Right lobe of liver (tissue), 6 donors: Measurements from ENCODE around the gene C1orf232. TPM values are rescaled to one million over a fixed set of nuclear protein-coding genes. Genes with fewer than 3 reads are reported as not detected.

Experiments used
- ATAC-seq, 4 donors: fragments of 200-7000 bp; cut with Tn5 transposase; one replicate each; pipeline ENCODE4 v1.9.1; 2020; ENCODE audit warnings: mild to moderate bottlenecking in 4 of 4, moderate library complexity in 4 of 4
- DNase-seq, 3 donors: peaks; one replicate each; pipeline ENCODE4 v3.0.0-alpha.2; 2020
- H3K27ac ChIP-seq, 3 donors: fragments of 200-600 bp; one replicate each; pipeline ENCODE4 v1.8.0; 2022
- H3K27me3 ChIP-seq, 2 donors: fragments of 200-600 bp; one replicate each; pipeline ENCODE4 v1.8.0; 2022
- H3K36me3 ChIP-seq, 4 donors: fragments of 200-600 bp; sonication (generic) in 1 of 4; one replicate each; pipeline versions ENCODE4 v1.5.1 to v1.8.0; 2017 to 2022; ENCODE audit warnings: control low read depth in 1 of 4
- H3K4me1 ChIP-seq, 4 donors: fragments of 200-600 bp; sonication (generic) in 1 of 4; one replicate each; pipeline versions ENCODE4 v1.5.1 to v1.8.0; 2017 to 2022; ENCODE audit warnings: control low read depth in 1 of 4
- H3K4me3 ChIP-seq, 3 donors: fragments of 200-600 bp; one replicate each; pipeline ENCODE4 v1.8.0; 2022
- H3K9me3 ChIP-seq, 4 donors: fragments of 200-600 bp; sonication (generic) in 1 of 4; one replicate each; pipeline versions ENCODE4 v1.5.1 to v1.8.0; 2017 to 2022; ENCODE audit warnings: control low read depth in 1 of 4
- CTCF ChIP-seq, 4 donors: fragments of 200-600 bp in 3 of 4; fragments of 450-650 bp in 1 of 4; IDR thresholded peaks; one replicate each; pipeline versions ENCODE4 v1.5.1 to v1.8.0; 2016 to 2022; ENCODE audit warnings: antibody characterized with exemption in 4 of 4, mild to moderate bottlenecking in 2 of 4
- POLR2A ChIP-seq: fragments of 450-650 bp; IDR thresholded peaks from one replicate; pipeline ENCODE4 v1.6.1; 2017; ENCODE audit warnings: antibody characterized with exemption, mild to moderate bottlenecking
- WGBS: methylation state at CpG from one replicate; pipeline ENCODE4 v1.1.6; 2018; ENCODE audit warnings: low coverage, low lambda C conversion rate; ENCODE audit not compliant: insufficient coverage; ENCODE audit errors: missing lambda C conversion rate; 5-methylcytosine and 5-hydroxymethylcytosine counted together
- intact Hi-C, 2 donors: fragments of 100-400 bp; cut with DNase I; formaldehyde crosslinking; loops; one replicate each; pipeline versions ENCODE4 v1.11.2 to v1.14.1; 2022
- long read RNA-seq: library from polyadenylated mRNA; unstranded; transcript quantifications from one replicate; pipeline ENCODE4 v2.0.0, GENCODE V29; 2019
- total RNA-seq, 6 experiments: library from RNA; depleted of rRNA in 2 of 6; stranded (reverse); fragments of >200 nt in 2 of 6; fragmentation: NEBNext Ultra II Directional in 3 of 6; extraction: Animal tissue kit (Norgen Biotek cat#: 25700) in 3 of 6; gene quantifications; one replicate each; pipeline versions ENCODE4 v1.1.0 to v1.2.4, GENCODE V29; 2016 to 2023
- donor health status: DM: no; HTN: yes; CAD: no.
- donor health status: DM: no; HTN: no; CAD: no.
- donor health status: DM: no; HTN: no; CAD: no.
- donor health status: DM: no; HTN: yes; CAD: no.
- donor health status: DM: no; HTN: yes; CAD: no.

Gene C1orf232
- total RNA-seq = not detected
- long read RNA-seq = 0 reads

- peak within 1 kb of the TSS; percentile 58 to 73 (median 61) for H3K27ac ChIP-seq
- H3K4me3 ChIP-seq = peak within 1 kb of the TSS; percentile 93 to 99 (median 99)
- TF ChIP-seq POLR2A = no peak
- no peak for TF ChIP-seq CTCF (IDR thresholded peaks at IDR 0.05)
- H3K36me3 ChIP-seq = no peaks in the 10 kb centered on the region
- H3K27me3 ChIP-seq = no peaks in the 10 kb centered on the region
- DNase-seq = no peak
- 50% methylated on average over 1 of the region's 5 CpGs for WGBS
- peaks cover 0 to 16% (median 3%) of the 10 kb centered on the region in 4 donors for H3K4me1 ChIP-seq
- ATAC-seq = no peak
- H3K9me3 ChIP-seq = no peaks in the 10 kb centered on the region
- intact Hi-C loops = no loop called here
Measured at GRCh38 chr1:26168410-26169197, at the start of gene C1orf232. C1orf232 (minus strand) TSS chr1:26168963; CDS start chr1:26168499, 464 bp downstream.

GRCh38 chr1:26215246-26215645, 46.5 kb upstream of the C1orf232 start:
- no peaks in the 10 kb centered on the region for H3K9me3 ChIP-seq
- no peaks in the 10 kb centered on the region for H3K36me3 ChIP-seq
- DNase-seq (no peak), ATAC-seq (no peak)
- intact Hi-C loops = no loop called here
- no peak overlapping the region for H3K27ac ChIP-seq
- no peaks in the 10 kb centered on the region for H3K27me3 ChIP-seq
- H3K4me1 ChIP-seq = no peaks in the 10 kb centered on the region
- 38% methylated on average over 3 of the region's 3 CpGs for WGBS
- H3K4me3 ChIP-seq = no peak overlapping the region
- no peak for TF ChIP-seq POLR2A
- TF ChIP-seq CTCF (IDR thresholded peaks at IDR 0.05) = no peak

GRCh38 chr1:26213335-26213905, 44.7 kb upstream of the C1orf232 start:
- no peaks in the 10 kb centered on the region for H3K36me3 ChIP-seq
- no peaks in the 10 kb centered on the region for H3K27me3 ChIP-seq
- H3K27ac ChIP-seq = no peak overlapping the region
- peak in 1 of 3 donors; percentile 6 for DNase-seq
- H3K4me3 ChIP-seq = no peak overlapping the region
- H3K4me1 ChIP-seq = no peaks in the 10 kb centered on the region
- TF ChIP-seq CTCF (IDR thresholded peaks at IDR 0.05) (no peak), POLR2A (no peak)
- intact Hi-C loops = no loop called here
- WGBS = 84% methylated on average over 6 of the region's 6 CpGs
- ATAC-seq = no peak
- H3K9me3 ChIP-seq = no peaks in the 10 kb centered on the region

- H3K27ac ChIP-seq = no peak overlapping the region
- ATAC-seq (no peak), DNase-seq (no peak)
- H3K9me3 ChIP-seq = no peaks in the 10 kb centered on the region
- no peak overlapping the region for H3K4me3 ChIP-seq
- no peaks in the 10 kb centered on the region for H3K36me3 ChIP-seq
- WGBS = 83% methylated on average over 5 of the region's 5 CpGs
- TF ChIP-seq CTCF (IDR thresholded peaks at IDR 0.05) = no peak
- no peak for TF ChIP-seq POLR2A
- no peaks in the 10 kb centered on the region for H3K27me3 ChIP-seq
- no peaks in the 10 kb centered on the region for H3K4me1 ChIP-seq
- intact Hi-C loops = no loop called here
Measured at GRCh38 chr1:26212726-26213125, 44.0 kb upstream of the C1orf232 start.
